Skeletal muscle tissue (tissue), 4 donors: Measurements from ENCODE around the gene OR2S2. TPM values are rescaled to one million over a fixed set of nuclear protein-coding genes. Genes with fewer than 3 reads are reported as not detected.

ENCODE experiments used
- H3K27ac ChIP-seq: one replicate; pipeline ENCODE4 v1.7.0; 2013; ENCODE audit warnings: mild to moderate bottlenecking, low read depth, low read length, inconsistent platforms
- H3K27me3 ChIP-seq, 3 donors: one replicate each; pipeline ENCODE4 v1.7.0; 2013; ENCODE audit warnings: low read length in 3 of 3; ENCODE audit not compliant: control insufficient read depth in 3 of 3, insufficient read depth in 3 of 3
- H3K36me3 ChIP-seq, 3 donors: one replicate each; pipeline ENCODE4 v1.7.0; 2013; ENCODE audit warnings: low read length in 3 of 3; ENCODE audit not compliant: control insufficient read depth in 3 of 3, insufficient read depth in 3 of 3
- H3K4me1 ChIP-seq, 3 donors: one replicate each; pipeline ENCODE4 v1.7.0; 2013; ENCODE audit warnings: low read length in 3 of 3, mild to moderate bottlenecking in 3 of 3; ENCODE audit not compliant: control insufficient read depth in 3 of 3, insufficient read depth in 3 of 3
- H3K4me3 ChIP-seq, 3 donors: one replicate each; pipeline ENCODE4 v1.7.0; 2013; ENCODE audit warnings: low read length in 3 of 3
- H3K9ac ChIP-seq, 3 donors: one replicate each; pipeline ENCODE4 v1.7.0; 2013; ENCODE audit warnings: low read length in 3 of 3, mild to moderate bottlenecking in 3 of 3, moderate library complexity in 2 of 3, low read depth in 1 of 3
- H3K9me3 ChIP-seq, 3 donors: one replicate each; pipeline ENCODE4 v1.7.0; 2013; ENCODE audit warnings: low read length in 3 of 3; ENCODE audit not compliant: control insufficient read depth in 3 of 3
- total RNA-seq: library from RNA; depleted of rRNA; stranded (reverse); fragments of >200 nt; gene quantifications from one replicate; pipeline ENCODE4 v1.2.3, GENCODE V29; 2014
- donor health status: Osteomylitis.

OR2S2 gene
- total RNA-seq, 1 donor from 2014 or later, result not detected

DNA sequence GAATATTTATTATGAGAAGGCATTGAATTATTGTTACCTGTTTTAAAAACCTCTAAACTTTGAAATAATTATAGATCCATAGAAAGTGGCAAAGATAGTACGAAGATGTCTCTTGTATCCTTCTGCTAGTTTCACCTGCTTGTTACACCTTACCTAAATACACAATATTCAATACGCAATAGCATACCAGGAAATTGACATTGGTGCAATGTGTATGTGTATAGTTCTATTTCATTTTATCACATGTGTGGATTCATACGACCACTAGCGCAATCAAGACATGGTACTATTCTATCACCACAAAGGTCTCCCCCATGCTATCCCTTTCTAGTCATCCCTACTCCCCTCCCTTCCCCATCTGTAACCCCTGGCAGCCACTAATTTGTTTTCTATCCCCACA lies 8.5 kb upstream of the OR2S2 start:
- Histone ChIP-seq H3K9ac (no peak overlapping the region), H3K27me3 (peaks cover 3 to 8% (median 3%) of the 10 kb centered on the region in 3 donors), H3K27ac (no peak overlapping the region), H3K9me3 (no peaks in the 10 kb centered on the region), H3K36me3 (no peaks in the 10 kb centered on the region), H3K4me3 (no peak overlapping the region), H3K4me1 (peaks cover 0 to 2% (median 0%) of the 10 kb centered on the region in 3 donors)

GRCh38 chr9:35965011-35965410 lies 7.1 kb upstream of the OR2S2 start:
- Histone ChIP-seq H3K9me3 (no peaks in the 10 kb centered on the region), H3K27me3 (peaks cover 0 to 6% (median 2%) of the 10 kb centered on the region in 3 donors), H3K4me3 (no peak overlapping the region), H3K36me3 (no peaks in the 10 kb centered on the region), H3K27ac (no peak overlapping the region), H3K9ac (no peak overlapping the region), H3K4me1 (peaks cover 0 to 2% (median 0%) of the 10 kb centered on the region in 3 donors)

DNA sequence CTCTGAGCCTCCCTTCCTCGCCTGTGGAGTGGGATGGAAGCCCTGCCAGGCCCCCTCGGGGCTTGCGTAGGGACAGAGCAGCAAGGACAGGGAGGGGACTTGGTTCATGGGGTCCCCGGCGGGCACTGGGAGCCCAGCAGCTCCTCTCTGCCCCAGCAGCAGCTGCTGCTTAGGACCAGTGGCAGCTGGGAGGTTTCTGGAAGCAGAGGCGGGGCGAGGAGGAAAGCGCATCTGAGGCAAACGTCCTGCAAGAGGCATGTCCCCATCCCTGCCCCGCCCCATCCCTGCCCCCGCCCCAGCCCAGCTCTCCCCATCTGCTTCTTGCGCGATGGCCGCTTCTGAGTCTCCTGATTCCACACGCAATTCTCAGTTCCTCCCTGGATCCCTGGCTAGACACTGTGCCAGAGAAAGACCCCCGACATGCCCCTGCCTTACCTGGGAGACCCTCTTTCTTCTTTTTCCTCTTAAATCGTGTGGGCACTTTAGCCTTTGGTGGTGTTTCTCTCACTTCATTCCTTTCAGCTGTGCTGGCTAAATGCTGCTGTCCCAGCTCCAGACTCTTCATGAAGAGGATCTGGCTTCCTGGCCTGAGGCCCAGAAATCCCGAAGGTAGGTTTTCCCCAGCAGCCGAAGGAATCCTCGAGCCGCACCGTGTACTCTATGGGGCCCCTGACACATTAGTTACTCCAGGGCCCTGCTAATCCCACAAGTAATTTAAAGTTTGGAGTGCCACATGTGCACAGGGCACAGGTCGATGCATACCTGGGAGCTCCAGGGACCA lies 4.4 kb upstream of the OR2S2 start:
- H3K4me1 ChIP-seq, result peaks cover 0 to 2% (median 0%) of the 10 kb centered on the region in 3 donors
- H3K27me3 ChIP-seq, result peaks cover 0 to 13% (median 2%) of the 10 kb centered on the region in 3 donors
- H3K36me3 ChIP-seq, result no peaks in the 10 kb centered on the region
- no peaks in the 10 kb centered on the region for H3K9me3 ChIP-seq
- H3K9ac ChIP-seq, result peak overlapping the region in 1 of 3 donors; percentile 8
- H3K27ac ChIP-seq, result no peak overlapping the region
- peak overlapping the region in 1 of 3 donors; percentile 18 for H3K4me3 ChIP-seq

- peaks cover 0 to 13% (median 2%) of the 10 kb centered on the region in 3 donors for H3K27me3 ChIP-seq
- peaks cover 0 to 2% (median 0%) of the 10 kb centered on the region in 3 donors for H3K4me1 ChIP-seq
- no peak overlapping the region for H3K27ac ChIP-seq
- H3K4me3 ChIP-seq, result no peak overlapping the region
- H3K9ac ChIP-seq, result no peak overlapping the region
- no peaks in the 10 kb centered on the region for H3K36me3 ChIP-seq
- no peaks in the 10 kb centered on the region for H3K9me3 ChIP-seq
Measured at GRCh38 chr9:35960039-35960655, 2.2 kb upstream of the OR2S2 start.

DNA sequence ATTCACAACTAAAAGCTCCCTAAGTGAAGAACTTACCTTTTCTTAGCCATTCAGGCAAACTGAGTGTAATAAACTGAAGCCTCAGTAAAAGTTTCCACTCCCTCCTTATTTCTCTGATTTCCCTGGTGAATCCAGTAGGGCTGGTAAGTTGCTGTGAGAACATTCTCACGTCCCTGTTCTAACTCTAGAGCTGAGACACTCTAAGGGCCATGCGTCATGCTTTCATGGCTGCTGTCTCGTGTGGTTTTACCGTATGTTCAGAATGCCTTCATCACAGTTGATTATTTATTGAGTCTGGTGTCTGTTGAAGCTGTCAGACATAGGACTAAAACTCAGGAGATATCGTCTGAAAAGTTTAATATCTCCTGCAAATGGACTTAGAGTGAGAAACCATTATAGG lies 1.3 kb downstream of the OR2S2 start:
- H3K9me3 ChIP-seq, result no peaks in the 10 kb centered on the region
- H3K4me3 ChIP-seq, result no peak overlapping the region
- no peaks in the 10 kb centered on the region for H3K36me3 ChIP-seq
- no peak overlapping the region for H3K27ac ChIP-seq
- peaks cover 0 to 2% (median 0%) of the 10 kb centered on the region in 3 donors for H3K4me1 ChIP-seq
- peaks cover 0 to 10% (median 2%) of the 10 kb centered on the region in 3 donors for H3K27me3 ChIP-seq
- H3K9ac ChIP-seq, result no peak overlapping the region

GRCh38 chr9:35954942-35955546 lies 2.9 kb downstream of the OR2S2 start:
- H3K4me1 ChIP-seq, result peaks cover 0 to 2% (median 0%) of the 10 kb centered on the region in 3 donors

DNA sequence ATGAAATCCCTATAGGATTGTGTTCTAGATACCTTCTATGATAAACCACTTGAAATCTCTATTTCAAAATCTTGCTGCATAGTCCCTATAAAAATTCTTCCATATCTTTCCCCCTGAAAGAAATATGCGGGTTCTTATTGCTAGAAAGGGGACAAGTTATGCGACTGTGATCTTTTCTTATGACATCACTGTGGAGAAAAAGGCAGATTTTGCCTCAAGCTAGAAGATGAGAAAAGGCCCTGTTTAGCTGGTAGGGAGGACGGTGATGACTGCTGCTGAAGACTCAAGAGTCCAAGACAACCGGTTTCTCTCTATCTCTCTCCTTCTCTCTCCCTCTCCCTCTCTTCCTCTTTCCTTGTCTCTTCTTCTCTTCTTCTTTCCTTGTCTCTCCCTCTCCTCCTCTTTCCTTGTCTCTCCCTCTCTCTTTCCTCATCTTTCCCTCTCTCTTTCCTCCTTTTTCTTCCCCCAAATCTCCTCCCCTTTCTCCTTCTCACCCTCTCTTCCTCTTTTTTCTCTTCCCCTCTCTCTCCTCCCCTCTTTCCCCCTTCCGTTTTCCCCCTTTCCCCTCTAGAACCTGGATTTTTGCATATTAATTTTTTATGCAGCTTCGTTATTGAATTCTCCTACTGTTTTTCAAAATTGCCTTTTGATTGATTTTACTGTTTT lies 5.3 kb downstream of the OR2S2 start:
- Histone ChIP-seq H3K4me1 (peaks cover 0 to 7% (median 5%) of the 10 kb centered on the region in 3 donors), H3K27me3 (peaks cover 0 to 3% (median 2%) of the 10 kb centered on the region in 3 donors), H3K27ac (no peak overlapping the region), H3K9ac (no peak overlapping the region), H3K9me3 (no peaks in the 10 kb centered on the region), H3K36me3 (no peaks in the 10 kb centered on the region), H3K4me3 (no peak overlapping the region)

More at GRCh38 chr9:35954942-35955546, 2.9 kb downstream of the OR2S2 start:
- Histone ChIP-seq H3K27ac (no peak overlapping the region), H3K9ac (no peak overlapping the region), H3K9me3 (no peaks in the 10 kb centered on the region), H3K36me3 (no peaks in the 10 kb centered on the region), H3K27me3 (peaks cover 0 to 7% (median 2%) of the 10 kb centered on the region in 3 donors), H3K4me3 (no peak overlapping the region)

- H3K4me1 ChIP-seq, result peaks cover 0 to 7% (median 5%) of the 10 kb centered on the region in 3 donors
- no peaks in the 10 kb centered on the region for H3K36me3 ChIP-seq
- no peak overlapping the region for H3K4me3 ChIP-seq
- no peak overlapping the region for H3K9ac ChIP-seq
- H3K27me3 ChIP-seq, result peaks cover 0 to 2% (median 0%) of the 10 kb centered on the region in 3 donors
- H3K9me3 ChIP-seq, result no peaks in the 10 kb centered on the region
- H3K27ac ChIP-seq, result no peak overlapping the region
Measured at GRCh38 chr9:35951736-35952135, 6.2 kb downstream of the OR2S2 start.

DNA sequence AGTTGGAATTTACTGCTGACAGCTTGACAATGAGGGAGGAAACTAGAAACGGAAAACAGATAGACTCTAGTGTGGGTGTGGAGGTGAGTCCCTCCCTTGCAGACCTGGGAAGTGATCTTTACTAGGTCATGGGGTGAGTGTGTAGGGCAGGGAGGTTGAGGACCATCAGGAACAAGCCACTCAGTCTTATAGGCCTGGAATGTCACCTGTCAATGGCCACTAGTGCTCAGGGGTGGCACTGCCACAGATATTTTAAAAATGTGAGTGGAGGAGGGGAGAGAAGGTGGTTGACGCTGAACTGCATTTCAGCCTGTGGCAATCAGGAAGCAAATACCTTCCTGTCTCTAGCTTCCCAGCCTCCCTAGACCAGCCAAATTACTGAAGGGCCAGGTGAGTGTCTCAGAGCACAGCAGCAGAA lies 9.0 kb downstream of the OR2S2 start:
- peaks cover 2 to 13% (median 5%) of the 10 kb centered on the region in 3 donors for H3K4me1 ChIP-seq
- H3K9me3 ChIP-seq, result no peaks in the 10 kb centered on the region
- peaks cover 0 to 2% (median 0%) of the 10 kb centered on the region in 3 donors for H3K27me3 ChIP-seq
- H3K9ac ChIP-seq, result no peak overlapping the region
- H3K36me3 ChIP-seq, result no peaks in the 10 kb centered on the region
- no peak overlapping the region for H3K4me3 ChIP-seq
- H3K27ac ChIP-seq, result no peak overlapping the region
